Panc1 (cell line): Measurements from ENCODE around the gene TMEM129.

ENCODE experiments used
- POLR2AphosphoS5 ChIP-seq: IDR thresholded peaks from 2 replicates; pipeline ENCODE4 v1.6.1; 2012; ENCODE audit warnings: mild to moderate bottlenecking, low read depth, low read length, moderate library complexity
- TCF7L2 ChIP-seq: IDR thresholded peaks from 2 replicates; pipeline ENCODE4 v1.6.1; 2011; ENCODE audit warnings: mild to moderate bottlenecking, low read depth, low read length, inconsistent platforms
- TF ChIP-seq, protein P1 (sequence below): fragments of 450-650 bp; IDR thresholded peaks from 2 replicates; pipeline ENCODE4 v1.5.1; 2017; ENCODE audit warnings: mild to moderate bottlenecking
- TF ChIP-seq, protein P2 (sequence below), 2 experiments: IDR thresholded peaks; 2 replicates each; pipeline ENCODE4 v1.6.1; 2011 to 2012; ENCODE audit warnings: low read depth in 2 of 2, control low read depth in 1 of 2, low read length in 1 of 2, mild to moderate bottlenecking in 1 of 2, moderate library complexity in 1 of 2; ENCODE audit not compliant: insufficient read depth in 1 of 2

DNA sequence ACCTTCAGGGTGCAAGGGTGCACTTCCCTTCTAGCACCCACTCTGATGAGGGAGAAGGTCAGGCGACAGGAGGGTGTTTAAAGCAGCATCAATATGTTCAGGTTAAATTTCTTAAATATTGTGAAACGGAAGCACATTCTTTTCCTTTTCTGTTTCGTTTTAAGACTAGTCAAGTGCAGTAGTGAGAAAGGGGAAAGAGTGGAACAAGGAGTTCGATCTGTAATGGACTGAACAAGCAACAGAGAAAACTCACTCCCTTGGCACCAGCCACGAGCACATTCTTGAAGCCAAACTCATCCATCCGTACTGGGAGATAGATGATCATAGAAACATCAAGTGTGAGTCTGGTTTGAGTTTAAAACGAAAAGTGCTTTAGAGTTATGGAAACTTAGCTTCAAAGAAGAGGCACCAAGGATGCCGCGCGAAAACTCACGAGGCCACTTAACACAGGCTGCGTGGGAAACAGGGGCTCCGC is 37.8 kb downstream of the TMEM129 start:
- TF ChIP-seq, protein P1, sequence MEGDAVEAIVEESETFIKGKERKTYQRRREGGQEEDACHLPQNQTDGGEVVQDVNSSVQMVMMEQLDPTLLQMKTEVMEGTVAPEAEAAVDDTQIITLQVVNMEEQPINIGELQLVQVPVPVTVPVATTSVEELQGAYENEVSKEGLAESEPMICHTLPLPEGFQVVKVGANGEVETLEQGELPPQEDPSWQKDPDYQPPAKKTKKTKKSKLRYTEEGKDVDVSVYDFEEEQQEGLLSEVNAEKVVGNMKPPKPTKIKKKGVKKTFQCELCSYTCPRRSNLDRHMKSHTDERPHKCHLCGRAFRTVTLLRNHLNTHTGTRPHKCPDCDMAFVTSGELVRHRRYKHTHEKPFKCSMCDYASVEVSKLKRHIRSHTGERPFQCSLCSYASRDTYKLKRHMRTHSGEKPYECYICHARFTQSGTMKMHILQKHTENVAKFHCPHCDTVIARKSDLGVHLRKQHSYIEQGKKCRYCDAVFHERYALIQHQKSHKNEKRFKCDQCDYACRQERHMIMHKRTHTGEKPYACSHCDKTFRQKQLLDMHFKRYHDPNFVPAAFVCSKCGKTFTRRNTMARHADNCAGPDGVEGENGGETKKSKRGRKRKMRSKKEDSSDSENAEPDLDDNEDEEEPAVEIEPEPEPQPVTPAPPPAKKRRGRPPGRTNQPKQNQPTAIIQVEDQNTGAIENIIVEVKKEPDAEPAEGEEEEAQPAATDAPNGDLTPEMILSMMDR, result no peak
- TF ChIP-seq TCF7L2, result no peak
- TF ChIP-seq, protein P2, sequence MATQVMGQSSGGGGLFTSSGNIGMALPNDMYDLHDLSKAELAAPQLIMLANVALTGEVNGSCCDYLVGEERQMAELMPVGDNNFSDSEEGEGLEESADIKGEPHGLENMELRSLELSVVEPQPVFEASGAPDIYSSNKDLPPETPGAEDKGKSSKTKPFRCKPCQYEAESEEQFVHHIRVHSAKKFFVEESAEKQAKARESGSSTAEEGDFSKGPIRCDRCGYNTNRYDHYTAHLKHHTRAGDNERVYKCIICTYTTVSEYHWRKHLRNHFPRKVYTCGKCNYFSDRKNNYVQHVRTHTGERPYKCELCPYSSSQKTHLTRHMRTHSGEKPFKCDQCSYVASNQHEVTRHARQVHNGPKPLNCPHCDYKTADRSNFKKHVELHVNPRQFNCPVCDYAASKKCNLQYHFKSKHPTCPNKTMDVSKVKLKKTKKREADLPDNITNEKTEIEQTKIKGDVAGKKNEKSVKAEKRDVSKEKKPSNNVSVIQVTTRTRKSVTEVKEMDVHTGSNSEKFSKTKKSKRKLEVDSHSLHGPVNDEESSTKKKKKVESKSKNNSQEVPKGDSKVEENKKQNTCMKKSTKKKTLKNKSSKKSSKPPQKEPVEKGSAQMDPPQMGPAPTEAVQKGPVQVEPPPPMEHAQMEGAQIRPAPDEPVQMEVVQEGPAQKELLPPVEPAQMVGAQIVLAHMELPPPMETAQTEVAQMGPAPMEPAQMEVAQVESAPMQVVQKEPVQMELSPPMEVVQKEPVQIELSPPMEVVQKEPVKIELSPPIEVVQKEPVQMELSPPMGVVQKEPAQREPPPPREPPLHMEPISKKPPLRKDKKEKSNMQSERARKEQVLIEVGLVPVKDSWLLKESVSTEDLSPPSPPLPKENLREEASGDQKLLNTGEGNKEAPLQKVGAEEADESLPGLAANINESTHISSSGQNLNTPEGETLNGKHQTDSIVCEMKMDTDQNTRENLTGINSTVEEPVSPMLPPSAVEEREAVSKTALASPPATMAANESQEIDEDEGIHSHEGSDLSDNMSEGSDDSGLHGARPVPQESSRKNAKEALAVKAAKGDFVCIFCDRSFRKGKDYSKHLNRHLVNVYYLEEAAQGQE (IDR thresholded peaks at IDR 0.05; ENCODE audit: insufficient read depth in 1 of 2, low read depth in 2 of 2, low read length in 1 of 2), result no peak
- no peak for TF ChIP-seq POLR2AphosphoS5
